ENCODE data around the gene VPS37C. TPM values are rescaled to one million over a fixed set of nuclear protein-coding genes. Genes with fewer than 3 reads are reported as not detected.

Gene VPS37C
- total and polyA plus RNA-seq, 9 of the 15 experiments (the other 6 are each of a cell fraction or from before 2014, with no cell fraction given) = 0.62 to 29.8 (median 11.5) TPM

DNA sequence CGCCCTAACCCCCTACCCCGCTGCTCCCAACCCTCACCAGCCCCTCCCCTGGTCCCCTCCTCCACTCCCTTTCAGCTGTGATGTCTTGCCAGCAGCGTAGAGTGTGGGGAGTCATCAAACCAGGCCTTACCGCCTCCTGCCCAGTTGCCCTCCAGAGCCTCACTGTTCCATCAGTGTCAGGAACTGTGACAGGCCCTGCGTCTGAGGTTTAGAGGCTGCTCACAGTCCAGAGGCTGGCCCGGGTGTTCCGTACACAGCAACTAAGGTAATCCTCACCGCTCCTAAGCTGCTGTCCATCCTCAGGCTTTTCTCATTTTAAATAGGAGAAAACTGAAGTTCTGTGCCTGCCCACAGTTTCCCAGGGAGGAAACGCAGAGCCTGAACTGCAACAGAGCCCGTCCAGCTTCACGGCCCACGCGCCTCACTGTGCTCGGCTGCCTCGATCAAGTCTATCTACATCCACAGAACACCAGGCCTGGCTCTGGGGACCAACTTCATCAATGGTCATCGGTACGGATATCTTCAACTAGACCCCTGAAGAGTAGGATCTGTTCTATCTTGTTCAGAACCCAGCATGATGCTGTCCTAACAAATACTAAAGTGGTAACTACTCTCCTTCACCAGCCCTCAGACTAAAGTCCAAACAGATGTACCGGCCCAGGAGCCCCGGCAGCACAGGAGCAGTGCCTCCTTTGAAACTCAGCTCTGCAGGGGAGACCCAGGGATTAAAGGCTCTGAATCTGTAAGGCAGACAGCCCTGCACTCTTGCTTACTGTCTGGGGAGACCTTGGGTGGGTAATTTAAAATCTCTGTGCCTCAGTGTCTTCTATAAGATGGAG is 10.3 kb downstream of the VPS37C start:
- peaks cover 10% of the 10 kb centered on the region for H3K9me1 ChIP-seq (ENCODE audit: control insufficient read depth, insufficient read depth, low read length)
- FAIRE-seq (no peak), DNase-seq (ENCODE audit: extremely low read depth in 1 of 4, low spot score in 3 of 4) (no peak), ATAC-seq (no peak)
- peaks cover 95% of the 10 kb centered on the region for H3K79me2 ChIP-seq (ENCODE audit: control insufficient read depth, insufficient read depth, low read length)
- peaks cover 13% of the 10 kb centered on the region; the same call in 2 of the 3 replicates for H3K36me3 ChIP-seq (ENCODE audit: control insufficient read depth, insufficient read depth, low read length)
- no peak overlapping the region for H3K4me3 ChIP-seq
- no TSS peak for BruUV-seq (replicated peaks)
- CTCF ChIA-PET (ENCODE audit: low intra/inter-chr PET ratio) = no interaction called here
- TF ChIP-seq RBM25 (IDR thresholded peaks at IDR 0.05; ENCODE audit: low read depth, low read length, severe bottlenecking) = no peak
- TF ChIP-seq E2F3 (CRISPR knock-in tag; IDR thresholded peaks at IDR 0.05) = no peak
- TF ChIP-seq ADNP (tag; IDR thresholded peaks at IDR 0.05) = no peak
- no peak for TF ChIP-seq FOXA3 (CRISPR knock-in tag; conservative IDR thresholded peaks at IDR 0.05 in 1 of 2, IDR thresholded peaks at IDR 0.05 in 1 of 2)
- no peak for TF ChIP-seq HLTF (IDR thresholded peaks at IDR 0.05)
- TF ChIP-seq NR2C1 (IDR thresholded peaks at IDR 0.05) = no peak
- no peak for TF ChIP-seq NR2C1 (tag; IDR thresholded peaks at IDR 0.05)
- no peak for TF ChIP-seq CBX3 (IDR thresholded peaks at IDR 0.05; ENCODE audit: borderline replicate concordance in 1 of 2, low read length in 2 of 2)
- TF ChIP-seq KLF16 (IDR thresholded peaks at IDR 0.05) = no peak
- H4K20me1 ChIP-seq (replicated peaks; ENCODE audit: control insufficient read depth, insufficient read depth, low read length) = peaks cover 32% of the 10 kb centered on the region
- H3K9me3 ChIP-seq (replicated peaks; ENCODE audit: control insufficient read depth, insufficient read depth, low read depth, low read length) = peaks cover 2% of the 10 kb centered on the region; the same call in 1 of the 2 replicates
- POLR2A ChIA-PET = interaction anchor here (0.6 to 2.8 kb wide), 6 partner anchors 9 to 844 kb away, joined by 3 to 13 read pairs (median 4); no protein-coding TSS in a partner anchor
- peak overlapping the region; percentile 58; the same call in 1 of the 3 replicates for H3K27ac ChIP-seq (ENCODE audit: extremely low read depth, low read depth, low read length)
- intact Hi-C loops (cut with micrococcal nuclease) = no loop called here
- no peak overlapping the region; the same call in 1 of the 2 replicates for H3K4me2 ChIP-seq (ENCODE audit: insufficient read depth, low read length)
- in situ Hi-C loops (cut with MboI) = no loop called here
- H3K9ac ChIP-seq (ENCODE audit: insufficient read depth in 1 of 2, low read depth in 2 of 2, low read length in 2 of 2) = peak overlapping the region in 1 of 2 experiments; percentile 67; a peak in 2 of 4 replicates
- H3K4me1 ChIP-seq (replicated peaks in 1 of 2; ENCODE audit: control insufficient read depth in 2 of 2, insufficient read depth in 2 of 2, low read length in 2 of 2) = peaks cover 45 to 52% of the 10 kb centered on the region in 2 experiments
- H2AFZ ChIP-seq (ENCODE audit: low read depth, low read length) = no peak overlapping the region
- WGBS (ENCODE audit: insufficient coverage, low coverage, missing lambda C conversion rate) = 86% methylated on average over 19 of the region's 19 CpGs
- no peaks in the 10 kb centered on the region for H3K27me3 ChIP-seq (ENCODE audit: control insufficient read depth in 2 of 2, insufficient read depth in 2 of 2, low read length in 2 of 2)
